Thymus (tissue), 11 donors: ENCODE results near the gene IDH2. TPM values are rescaled to one million over a fixed set of nuclear protein-coding genes. Genes with fewer than 3 reads are reported as not detected.
"Not testable (repeated sequence)": the region's sequence is repeated elsewhere in the genome, so short reads cannot be mapped to it uniquely, and the experiment has no call there.

Experiments
- DNase-seq, 9 donors: peaks; one replicate each; pipeline ENCODE4 v3.0.0-alpha.2; 2013; ENCODE audit warnings: low spot score in 9 of 9, low read depth in 6 of 9, missing footprints in 1 of 9
- H3K27ac ChIP-seq, 2 donors: one replicate each; pipeline ENCODE4 v1.5.1; 2013; ENCODE audit warnings: control low read depth in 1 of 2, low read depth in 1 of 2, low read length in 1 of 2, mild to moderate bottlenecking in 1 of 2, moderate library complexity in 1 of 2
- H3K27me3 ChIP-seq, 2 donors: one replicate each; pipeline ENCODE4 v1.5.1; 2013; ENCODE audit warnings: low read length in 1 of 2; ENCODE audit not compliant: control insufficient read depth in 2 of 2, insufficient read depth in 1 of 2
- H3K36me3 ChIP-seq, 2 donors: one replicate each; pipeline ENCODE4 v1.5.1; 2013; ENCODE audit warnings: low read length in 1 of 2, mild to moderate bottlenecking in 1 of 2, moderate library complexity in 1 of 2; ENCODE audit not compliant: control insufficient read depth in 2 of 2, insufficient read depth in 2 of 2
- H3K4me1 ChIP-seq, 2 donors: one replicate each; pipeline ENCODE4 v1.5.1; 2013; ENCODE audit warnings: low read length in 2 of 2; ENCODE audit not compliant: control insufficient read depth in 2 of 2, insufficient read depth in 2 of 2
- H3K4me3 ChIP-seq, 2 donors: one replicate each; pipeline ENCODE4 v1.5.1; 2013; ENCODE audit warnings: low read length in 2 of 2, control low read depth in 1 of 2, mild to moderate bottlenecking in 1 of 2
- H3K9me3 ChIP-seq, 2 donors: one replicate each; pipeline ENCODE4 v1.5.1; 2013; ENCODE audit warnings: low read length in 1 of 2, mild to moderate bottlenecking in 1 of 2; ENCODE audit not compliant: control insufficient read depth in 2 of 2, insufficient read depth in 1 of 2
- WGBS: extraction: QIAGEN DNeasy Blood & Tissue Kit; methylation state at CpG from one replicate; pipeline ENCODE4 v1.1.7; 2013; 5-methylcytosine and 5-hydroxymethylcytosine counted together
- polyA plus RNA-seq: library from polyadenylated mRNA; stranded (reverse); fragments of 200-250 nt; gene quantifications from one replicate; pipeline ENCODE4 v1.2.3, GENCODE V29; 2013
- total RNA-seq: library from RNA; stranded (reverse); fragments of 120-200 nt; gene quantifications from one replicate; pipeline ENCODE4 v1.2.4, GENCODE V29; 2013
- donor health status: healthy.

The IDH2 gene
- total and polyA plus RNA-seq, 2 donors: 68.7 to 207 TPM

- WGBS: 60% methylated on average over 21 of the region's 21 CpGs
Observed at GRCh38 chr15:90142216-90143165, 40.2 kb upstream of the IDH2 start.

DNA sequence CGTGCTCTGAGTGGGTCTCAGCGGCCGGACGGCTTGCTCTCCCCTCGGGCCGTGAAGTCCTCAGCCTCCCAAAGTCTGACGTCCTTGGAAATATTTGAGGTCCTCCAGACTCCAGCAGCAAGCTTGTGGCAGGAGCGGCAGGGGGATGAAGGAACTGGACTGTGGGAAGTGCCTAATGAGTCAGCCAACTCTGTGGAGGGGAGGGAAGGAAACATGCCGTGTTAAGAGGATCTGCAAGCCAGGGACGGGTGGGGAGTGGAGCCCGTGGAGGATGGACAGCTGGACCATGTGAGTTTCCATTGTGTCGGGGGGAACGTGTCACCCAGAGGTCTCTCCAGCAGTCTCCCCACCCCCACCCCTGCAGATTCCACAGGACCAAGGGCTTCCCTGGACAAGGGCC lies 39.4 kb upstream of the IDH2 start:
- Histone ChIP-seq H3K27me3 (no peaks in the 10 kb centered on the region), H3K4me1 (peaks cover 15 to 39% of the 10 kb centered on the region in 2 donors), H3K4me3 (no peak overlapping the region), H3K9me3 (peaks cover 4 to 33% of the 10 kb centered on the region in 2 donors), H3K27ac (peak overlapping the region in 1 of 2 donors; percentile 84), H3K36me3 (no peaks in the 10 kb centered on the region)
- 94% methylated on average over 13 of the region's 13 CpGs for WGBS
- DNase-seq: no peak

More at GRCh38 chr15:90142216-90143165, 40.2 kb upstream of the IDH2 start:
- Histone ChIP-seq H3K27me3 (no peaks in the 10 kb centered on the region), H3K36me3 (no peaks in the 10 kb centered on the region), H3K27ac (peak overlapping the region; percentile 82 to 84), H3K4me1 (peaks cover 15 to 39% of the 10 kb centered on the region in 2 donors), H3K9me3 (peaks cover 4 to 33% of the 10 kb centered on the region in 2 donors), H3K4me3 (no peak overlapping the region)
- DNase-seq: peak; percentile 60 to 94 (median 80)

- H3K9me3 ChIP-seq: peaks cover 4 to 36% of the 10 kb centered on the region in 2 donors
- 23% methylated on average over 8 of the region's 8 CpGs for WGBS
- DNase-seq: peak in 2 of 9 donors; percentile 41 to 57
- H3K27me3 ChIP-seq, H3K36me3 ChIP-seq, H3K4me3 ChIP-seq: not testable (repeated sequence)
- peak overlapping the region; percentile 42 to 65 for H3K27ac ChIP-seq
- H3K4me1 ChIP-seq: peaks cover 10 to 35% of the 10 kb centered on the region in 2 donors
Observed at GRCh38 chr15:90139549-90139948, 37.3 kb upstream of the IDH2 start.

GRCh38 chr15:90138071-90138833 lies 36.0 kb upstream of the IDH2 start:
- 97% methylated on average over 11 of the region's 11 CpGs for WGBS
- DNase-seq: no peak

DNA sequence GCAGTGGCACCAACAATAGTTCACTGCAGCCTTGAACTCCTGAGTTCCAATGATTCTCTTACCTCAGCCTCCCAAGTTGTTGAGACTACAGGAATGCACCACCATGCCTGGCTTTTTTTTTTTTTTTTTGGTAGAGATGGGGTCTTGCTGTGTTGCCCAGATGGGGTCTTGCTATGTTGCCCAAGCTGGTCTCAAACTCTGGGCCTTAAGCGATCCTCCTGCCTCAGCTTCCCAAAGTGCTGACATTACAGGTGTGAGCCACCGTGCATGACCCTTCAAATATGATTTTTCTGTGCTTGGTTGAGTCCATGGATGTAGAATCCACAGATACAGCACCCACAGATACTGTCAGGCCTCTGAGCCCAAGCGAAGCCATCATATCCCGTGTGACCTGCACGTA lies 30.2 kb upstream of the IDH2 start:
- Histone ChIP-seq H3K9me3 (peaks cover 0 to 5% of the 10 kb centered on the region in 2 donors), H3K27ac (no peak overlapping the region), H3K27me3 (no peaks in the 10 kb centered on the region), H3K4me3 (no peak overlapping the region), H3K36me3 (no peaks in the 10 kb centered on the region), H3K4me1 (no peaks in the 10 kb centered on the region)
- no peak for DNase-seq
- WGBS: 97% methylated on average over 5 of the region's 5 CpGs

More at GRCh38 chr15:90138071-90138833, 36.0 kb upstream of the IDH2 start:
- peaks cover 4 to 36% of the 10 kb centered on the region in 2 donors for H3K9me3 ChIP-seq
- H3K4me1 ChIP-seq: peaks cover 10 to 29% of the 10 kb centered on the region in 2 donors
- H3K27ac ChIP-seq: no peak overlapping the region
- H3K27me3 ChIP-seq: no peaks in the 10 kb centered on the region
- no peak overlapping the region for H3K4me3 ChIP-seq
- H3K36me3 ChIP-seq: no peaks in the 10 kb centered on the region

GRCh38 chr15:90131848-90132247 lies 29.6 kb upstream of the IDH2 start:
- Histone ChIP-seq H3K4me1 (no peaks in the 10 kb centered on the region), H3K27ac (no peak overlapping the region), H3K27me3 (peaks cover 0 to 3% of the 10 kb centered on the region in 2 donors), H3K9me3 (peaks cover 0 to 5% of the 10 kb centered on the region in 2 donors), H3K4me3 (no peak overlapping the region), H3K36me3 (no peaks in the 10 kb centered on the region)
- over 99% methylated on average over 2 of the region's 2 CpGs for WGBS
- DNase-seq: no peak

DNA sequence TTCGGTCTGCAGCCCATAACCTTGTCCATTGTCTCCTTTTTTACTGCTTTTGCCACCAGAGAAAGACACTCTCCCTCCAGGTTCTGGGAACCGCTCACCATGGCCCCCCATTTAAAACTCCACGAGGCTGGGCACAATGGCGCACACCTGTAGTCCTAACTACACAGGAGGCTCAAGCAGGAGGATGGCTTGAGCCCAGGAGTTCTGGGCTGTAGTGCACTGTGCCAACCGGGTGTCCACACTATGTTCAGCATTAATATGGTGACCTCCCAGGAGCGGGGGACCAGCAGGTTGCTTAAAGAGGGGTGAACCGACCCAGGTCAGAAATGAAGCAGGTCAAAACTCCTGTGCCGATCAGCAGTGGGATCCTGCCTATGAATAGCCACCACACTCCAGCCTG lies 28.0 kb upstream of the IDH2 start:
- 98% methylated on average over 8 of the region's 8 CpGs for WGBS
- Histone ChIP-seq H3K4me1 (no peaks in the 10 kb centered on the region), H3K27me3 (peaks cover 0 to 8% of the 10 kb centered on the region in 2 donors), H3K4me3 (no peak overlapping the region), H3K36me3 (no peaks in the 10 kb centered on the region), H3K27ac (no peak overlapping the region), H3K9me3 (peaks cover 0 to 2% of the 10 kb centered on the region in 2 donors)
- DNase-seq: no peak

DNA sequence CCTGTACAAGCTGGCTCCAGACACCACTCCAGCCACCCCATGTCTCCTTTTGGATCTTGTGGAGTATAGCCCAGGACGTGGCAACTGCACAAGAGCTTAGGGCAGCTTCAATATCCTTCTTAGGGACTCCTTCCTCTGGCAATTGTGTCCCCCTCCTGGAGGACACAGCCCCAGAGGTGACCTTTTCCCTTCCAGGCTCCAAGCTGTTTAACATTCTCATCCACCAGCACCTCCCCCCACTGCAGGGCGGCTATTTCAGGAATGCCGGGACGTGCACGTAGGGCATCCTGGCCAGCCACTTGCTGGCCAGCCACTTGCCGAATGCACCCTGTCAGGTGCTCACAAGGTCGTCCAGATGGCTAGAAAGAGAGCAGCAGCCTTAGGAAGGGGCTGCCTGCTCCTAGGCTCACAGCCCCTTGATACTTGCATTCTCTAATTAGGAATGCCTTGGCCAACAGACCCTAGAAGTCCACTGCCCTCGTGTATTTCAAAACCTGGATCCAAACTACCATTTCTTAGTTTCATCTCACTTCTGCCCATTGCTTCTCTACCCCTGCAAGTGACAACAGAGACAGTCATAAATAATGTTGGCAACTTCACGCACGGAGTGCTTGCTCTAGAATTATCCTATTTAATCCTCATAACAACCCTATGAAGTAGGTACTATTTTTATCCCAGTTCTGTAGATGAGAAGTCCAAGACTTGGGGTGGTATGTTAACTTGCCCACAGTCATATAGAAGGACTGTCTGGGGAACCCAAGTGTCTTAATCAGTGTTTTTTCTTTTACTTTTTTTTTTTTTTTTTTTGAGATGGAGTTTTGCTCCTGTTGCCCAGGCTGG lies 24.5 kb upstream of the IDH2 start:
- peaks cover 0 to 8% of the 10 kb centered on the region in 2 donors for H3K27me3 ChIP-seq
- H3K4me3 ChIP-seq: no peak overlapping the region
- 64% methylated on average over 10 of the region's 10 CpGs for WGBS
- peaks cover 0 to 2% of the 10 kb centered on the region in 2 donors for H3K9me3 ChIP-seq
- DNase-seq: no peak
- no peaks in the 10 kb centered on the region for H3K4me1 ChIP-seq
- H3K36me3 ChIP-seq: no peaks in the 10 kb centered on the region
- no peak overlapping the region for H3K27ac ChIP-seq
